ENCODE data around the gene SDS.

GRCh38 chr12:113391650-113392337 lies 11.9 kb downstream of the SDS start:
- no peak for TF ChIP-seq EZH2phosphoT487 (IDR thresholded peaks at IDR 0.05; ENCODE audit: insufficient read depth, low read depth)
- no peak for TF ChIP-seq EZH2 (IDR thresholded peaks at IDR 0.05; ENCODE audit: insufficient read depth, poor library complexity, severe bottlenecking)
